T-cell (primary cell): ENCODE data around the gene NUCB2. TPM values are rescaled to one million over a fixed set of nuclear protein-coding genes. Genes with fewer than 3 reads are reported as not detected.
A peak's percentile ranks its signal among the peaks of the same experiment; 100 is the strongest.

Source experiments
- ATAC-seq, 4 experiments: fragments of 200-7000 bp in 3 of 4; fragments of 150-1000 bp in 1 of 4; cut with Tn5 transposase; replicated peaks in 1 of 4; 1 replicate in 3 of 4; 2 replicates in 1 of 4; pipeline ENCODE4 v1.10.0; 2021; ENCODE audit warnings: moderate library complexity in 3 of 4, mild to moderate bottlenecking in 2 of 4, moderate number of reproducible peaks in 1 of 4
- CTCF ChIA-PET, 2 donors: fragments of 300-600 bp; sonication (Branson Sonifier 250); formaldehyde crosslinking; loops; one replicate each; lab custom pipeline; 2022; ENCODE audit warnings: antibody characterized with exemption in 2 of 2; lab: Charles Lee
- POLR2A ChIA-PET, 2 donors: fragments of 300-600 bp; sonication (Branson Sonifier 250); formaldehyde crosslinking; loops; one replicate each; lab custom pipeline; 2022; ENCODE audit warnings: antibody characterized with exemption in 2 of 2; lab: Charles Lee
- DNase-seq, 35 experiments: peaks; one replicate each; pipeline versions ENCODE4 v3.0.0 to v3.0.0-alpha.2; 2013 to 2023
- H3K27ac ChIP-seq: one replicate; pipeline ENCODE4 v1.5.1; 2013; ENCODE audit warnings: low read length
- H3K27me3 ChIP-seq, 2 experiments: replicated peaks in 1 of 2; 1 replicate in 1 of 2; 2 replicates in 1 of 2; pipeline versions ENCODE4 v1.6.1 to v1.7.0; 2013; ENCODE audit warnings: low read length in 1 of 2, mixed read lengths in 1 of 2; ENCODE audit not compliant: control insufficient read depth in 2 of 2, insufficient read depth in 2 of 2; ENCODE audit errors: extremely low read depth in 1 of 2
- H3K36me3 ChIP-seq, 2 donors: 1 replicate in 1 of 2; 2 replicates in 1 of 2; pipeline versions ENCODE4 v1.6.1 to v1.7.0; 2013; ENCODE audit warnings: low read length in 1 of 2; ENCODE audit not compliant: control insufficient read depth in 2 of 2, insufficient read depth in 1 of 2; ENCODE audit errors: extremely low read depth in 1 of 2
- H3K4me1 ChIP-seq, 2 experiments: 1 replicate in 1 of 2; 2 replicates in 1 of 2; pipeline versions ENCODE4 v1.6.1 to v1.7.0; 2013; ENCODE audit warnings: low read length in 2 of 2, mixed read lengths in 1 of 2; ENCODE audit not compliant: insufficient read depth in 2 of 2, control insufficient read depth in 1 of 2; ENCODE audit errors: extremely low read depth in 1 of 2
- H3K4me3 ChIP-seq, 2 donors: 1 replicate in 1 of 2; 2 replicates in 1 of 2; pipeline versions ENCODE4 v1.5.1 to v1.7.0; 2013; ENCODE audit warnings: mild to moderate bottlenecking in 2 of 2, low read length in 1 of 2, moderate library complexity in 1 of 2; ENCODE audit not compliant: control insufficient read depth in 1 of 2; ENCODE audit errors: extremely low read depth in 1 of 2
- H3K9me3 ChIP-seq: 2 replicates; pipeline ENCODE4 v1.7.0; 2013
- H3K27ac Mint-ChIP-seq, 2 donors: one replicate each; pipeline ENCODE4 v1.8.0; 2020 to 2021; ENCODE audit warnings: mild to moderate bottlenecking in 2 of 2, mixed read lengths in 2 of 2
- H3K27me3 Mint-ChIP-seq, 2 donors: one replicate each; pipeline ENCODE4 v1.8.0; 2021 to 2022; ENCODE audit warnings: mixed read lengths in 2 of 2
- H3K36me3 Mint-ChIP-seq: one replicate; pipeline ENCODE4 v1.8.0; 2021; ENCODE audit warnings: mixed read lengths
- H3K4me1 Mint-ChIP-seq, 3 donors: one replicate each; pipeline ENCODE4 v1.8.0; 2020 to 2022; ENCODE audit warnings: mixed read lengths in 3 of 3, mild to moderate bottlenecking in 1 of 3
- H3K4me3 Mint-ChIP-seq, 3 donors: one replicate each; pipeline ENCODE4 v1.8.0; 2020 to 2022; ENCODE audit warnings: mild to moderate bottlenecking in 3 of 3, mixed read lengths in 3 of 3, moderate library complexity in 3 of 3
- H3K9me3 Mint-ChIP-seq, 3 donors: one replicate each; pipeline ENCODE4 v1.8.0; 2020 to 2022; ENCODE audit warnings: mixed read lengths in 3 of 3
- WGBS: methylation state at CpG from one replicate; pipeline ENCODE4 v1.1.5; 2013; ENCODE audit warnings: missing lambda C conversion rate; ENCODE audit not compliant: insufficient coverage; 5-methylcytosine and 5-hydroxymethylcytosine counted together
- total RNA-seq, 35 experiments: library from RNA in 6 of 35; stranded (reverse) in 6 of 35; fragments of 120-200 nt in 1 of 35; gene quantifications; one replicate each; pipeline versions ENCODE4 v1.2.1 to v1.2.4 and lab custom pipeline; 2013 to 2026

Gene NUCB2
- total RNA-seq, 5 donors from 2014 or later (not counting 1 experiment from before 2014, with no cell fraction given), result 43.6 to 119 (median 67.0) TPM

- peaks cover 0 to 6% of the 10 kb centered on the region in 2 donors for H3K36me3 ChIP-seq
- Mint-ChIP-seq H3K9me3 (no peaks in the 10 kb centered on the region), H3K27me3 (no peaks in the 10 kb centered on the region), H3K36me3 (peaks cover 13% of the 10 kb centered on the region), H3K4me3 (peak overlapping the region in 1 of 3 donors; percentile 48), H3K4me1 (peaks cover 53 to 59% (median 57%) of the 10 kb centered on the region in 3 donors), H3K27ac (peak overlapping the region; percentile 50 to 55)
- POLR2A ChIA-PET, result interaction anchor here (0.5 to 0.7 kb wide), 2 partner anchors 42 to 104 kb away, joined by 5 to 7 read pairs; no protein-coding TSS in a partner anchor
- no peaks in the 10 kb centered on the region for H3K27me3 ChIP-seq
- ATAC-seq (no peak), DNase-seq (peak in 9 of 35 experiments; percentile 11 to 47 (median 17))
- no peak overlapping the region for H3K4me3 ChIP-seq
- H3K27ac ChIP-seq, result peak overlapping the region; percentile 8
- H3K4me1 ChIP-seq, result peaks cover 27 to 38% of the 10 kb centered on the region in 2 experiments
- no peaks in the 10 kb centered on the region for H3K9me3 ChIP-seq
- CTCF ChIA-PET, result interaction anchor here in 1 of 2 donors (0.6 to 1.9 kb wide), 3 partner anchors 10 to 107 kb away, joined by 6 to 9 read pairs (median 6); partner anchors contain the start of gene NUCB2
- WGBS, result no CpG with 5 or more reads among the region's 4 CpGs
Measured at GRCh38 chr11:17287058-17287457, 10.5 kb downstream of the NUCB2 start.

GRCh38 chr11:17291710-17292109 is 15.2 kb downstream of the NUCB2 start:
- Histone ChIP-seq H3K36me3 (peaks cover 2 to 10% of the 10 kb centered on the region in 2 donors), H3K9me3 (no peaks in the 10 kb centered on the region), H3K27me3 (no peaks in the 10 kb centered on the region), H3K4me3 (no peak overlapping the region), H3K4me1 (peaks cover 15 to 19% of the 10 kb centered on the region in 2 experiments), H3K27ac (no peak overlapping the region)
- no peaks in the 10 kb centered on the region for H3K9me3 Mint-ChIP-seq
- no peak overlapping the region for H3K4me3 Mint-ChIP-seq
- POLR2A ChIA-PET, result interaction anchor here (0.5 to 0.8 kb wide), 6 partner anchors 11 to 551 kb away, joined by 3 to 7 read pairs (median 3); no protein-coding TSS in a partner anchor
- CTCF ChIA-PET, result interaction anchor here in 1 of 2 donors (0.5 kb wide), 1 partner anchor 213 kb away, joined by 3 read pairs; no protein-coding TSS in a partner anchor
- no peaks in the 10 kb centered on the region for H3K27me3 Mint-ChIP-seq
- no CpG with 5 or more reads among the region's 1 CpG for WGBS
- peaks cover 34 to 57% (median 44%) of the 10 kb centered on the region in 3 donors for H3K4me1 Mint-ChIP-seq
- no peak overlapping the region for H3K27ac Mint-ChIP-seq
- peaks cover 20% of the 10 kb centered on the region for H3K36me3 Mint-ChIP-seq
- ATAC-seq (no peak), DNase-seq (no peak)

DNA sequence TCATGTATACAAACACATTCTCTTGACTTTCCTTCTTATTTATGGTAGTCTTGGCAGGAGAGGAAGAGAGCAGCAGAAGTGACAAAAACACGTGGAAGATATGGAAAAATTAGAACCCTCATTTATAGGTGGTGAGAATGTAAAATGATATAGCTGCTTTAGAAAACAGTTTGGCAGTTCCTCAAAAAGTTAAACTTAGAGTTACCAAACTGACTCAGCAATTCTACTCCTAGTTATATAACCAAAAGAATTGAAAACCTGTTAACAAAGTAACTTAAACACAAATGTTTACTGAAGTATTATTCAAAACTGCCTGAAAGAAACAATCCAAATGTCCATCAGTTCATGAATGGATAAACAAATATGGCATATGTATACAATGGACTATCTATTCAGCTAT is 16.8 kb downstream of the NUCB2 start:
- Mint-ChIP-seq H3K4me3 (no peak overlapping the region), H3K36me3 (peaks cover 19% of the 10 kb centered on the region), H3K4me1 (peaks cover 32 to 60% (median 43%) of the 10 kb centered on the region in 3 donors), H3K27ac (peak overlapping the region in 1 of 2 donors; percentile 30), H3K9me3 (no peaks in the 10 kb centered on the region), H3K27me3 (no peaks in the 10 kb centered on the region)
- ATAC-seq (no peak), DNase-seq (no peak)
- Histone ChIP-seq H3K27me3 (no peaks in the 10 kb centered on the region), H3K9me3 (no peaks in the 10 kb centered on the region), H3K36me3 (peaks cover 2 to 10% of the 10 kb centered on the region in 2 donors), H3K27ac (no peak overlapping the region), H3K4me3 (no peak overlapping the region), H3K4me1 (peaks cover 7 to 8% of the 10 kb centered on the region in 2 experiments)
- WGBS, result no CpG with 5 or more reads among the region's 1 CpG
- CTCF ChIA-PET, result interaction anchor here in 1 of 2 donors (0.7 kb wide), 1 partner anchor 10 kb away, joined by 3 read pairs; no protein-coding TSS in a partner anchor
- POLR2A ChIA-PET, result no interaction called here

DNA sequence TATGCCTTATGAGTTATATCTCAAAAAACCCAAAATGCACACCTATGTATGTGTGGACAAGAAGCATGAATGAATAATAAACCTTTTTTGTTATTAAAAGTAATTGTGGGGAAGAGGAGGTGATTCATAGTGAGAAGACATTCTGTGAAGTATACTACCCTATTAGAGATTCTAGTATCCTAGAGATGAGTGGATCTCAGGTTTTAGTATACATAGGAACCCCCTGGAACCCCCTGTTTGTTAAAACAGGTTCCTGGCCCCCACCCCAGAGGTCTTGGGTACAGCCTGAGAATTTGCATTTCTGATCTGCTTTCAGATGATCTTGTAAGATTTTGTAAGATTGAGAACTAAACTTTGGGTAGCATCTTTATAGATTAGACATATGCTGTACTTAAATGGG is 17.5 kb downstream of the NUCB2 start:
- H3K9me3 Mint-ChIP-seq, result no peaks in the 10 kb centered on the region
- H3K27me3 Mint-ChIP-seq, result no peaks in the 10 kb centered on the region
- H3K4me1 Mint-ChIP-seq, result peaks cover 33 to 59% (median 45%) of the 10 kb centered on the region in 3 donors
- ChIA-PET CTCF (no interaction called here), POLR2A (no interaction called here)
- H3K4me1 ChIP-seq, result peaks cover 3 to 8% of the 10 kb centered on the region in 2 experiments
- ATAC-seq (no peak), DNase-seq (no peak)
- H3K36me3 Mint-ChIP-seq, result peaks cover 21% of the 10 kb centered on the region
- peaks cover 2 to 10% of the 10 kb centered on the region in 2 donors for H3K36me3 ChIP-seq
- peak overlapping the region in 1 of 2 donors; percentile 23 for H3K27ac Mint-ChIP-seq
- no peaks in the 10 kb centered on the region for H3K9me3 ChIP-seq
- no peaks in the 10 kb centered on the region for H3K27me3 ChIP-seq
- no peak overlapping the region for H3K4me3 ChIP-seq
- no peak overlapping the region for H3K27ac ChIP-seq
- no peak overlapping the region for H3K4me3 Mint-ChIP-seq

- whole genome bisulfite sequencing, result 35% methylated on average over 5 of the region's 6 CpGs
- Mint-ChIP-seq H3K27ac (peak overlapping the region; percentile 2 to 79), H3K4me1 (peaks cover 26 to 47% (median 31%) of the 10 kb centered on the region in 3 donors), H3K27me3 (no peaks in the 10 kb centered on the region), H3K9me3 (no peaks in the 10 kb centered on the region), H3K4me3 (peak overlapping the region in 1 of 3 donors; percentile 9), H3K36me3 (peaks cover 23% of the 10 kb centered on the region)
- peaks cover 2 to 14% of the 10 kb centered on the region in 2 donors for H3K36me3 ChIP-seq
- peaks cover 3 to 8% of the 10 kb centered on the region in 2 experiments for H3K4me1 ChIP-seq
- ChIA-PET CTCF (no interaction called here), POLR2A (interaction anchor here in 1 of 2 donors (0.6 kb wide), 1 partner anchor 30 kb away, joined by 6 read pairs; no protein-coding TSS in a partner anchor)
- no peaks in the 10 kb centered on the region for H3K9me3 ChIP-seq
- H3K4me3 ChIP-seq, result no peak overlapping the region
- H3K27me3 ChIP-seq, result no peaks in the 10 kb centered on the region
- no peak overlapping the region for H3K27ac ChIP-seq
- no peak for ATAC-seq
- DNase-seq, result no peak
Measured at GRCh38 chr11:17296852-17297559, 20.5 kb downstream of the NUCB2 start.

- H3K4me3 ChIP-seq, result no peak overlapping the region
- Mint-ChIP-seq H3K4me3 (no peak overlapping the region), H3K4me1 (peaks cover 23 to 37% (median 24%) of the 10 kb centered on the region in 3 donors), H3K27me3 (no peaks in the 10 kb centered on the region), H3K27ac (peak overlapping the region in 1 of 2 donors; percentile 16), H3K9me3 (no peaks in the 10 kb centered on the region), H3K36me3 (peaks cover 23% of the 10 kb centered on the region)
- 0% methylated on average over 1 of the region's 5 CpGs for WGBS
- peaks cover 3 to 8% of the 10 kb centered on the region in 2 experiments for H3K4me1 ChIP-seq
- no peak overlapping the region for H3K27ac ChIP-seq
- peaks cover 2 to 15% of the 10 kb centered on the region in 2 donors for H3K36me3 ChIP-seq
- ATAC-seq, result no peak
- DNase-seq, result no peak
- no peaks in the 10 kb centered on the region for H3K27me3 ChIP-seq
- ChIA-PET CTCF (no interaction called here), POLR2A (no interaction called here)
- H3K9me3 ChIP-seq, result no peaks in the 10 kb centered on the region
Measured at GRCh38 chr11:17298302-17298701, 21.8 kb downstream of the NUCB2 start.
